ENCODE data around the gene ARSB. TPM values are rescaled to one million over a fixed set of nuclear protein-coding genes. Genes with fewer than 3 reads are reported as not detected.
A peak's percentile ranks its signal among the peaks of the same experiment; 100 is the strongest.

Gene ARSB
- total RNA-seq, 1 donor: 26.3 TPM

- DNase-seq (ENCODE audit: low read depth): peak; percentile 48
- no peak for TF ChIP-seq CTCF (IDR thresholded peaks at IDR 0.05; ENCODE audit: insufficient read depth, low read depth, low read length)
Observed at GRCh38 chr5:78755822-78756429, 229.2 kb downstream of the ARSB start.

GRCh38 chr5:78754655-78755054 is 230.5 kb downstream of the ARSB start:
- TF ChIP-seq CTCF (IDR thresholded peaks at IDR 0.05; ENCODE audit: insufficient read depth, low read depth, low read length): no peak
- no peak overlapping the region for H3K4me3 ChIP-seq (ENCODE audit: low read depth, low read length)
- peak; percentile 45 for DNase-seq (ENCODE audit: low read depth)

More at GRCh38 chr5:78755822-78756429, 229.2 kb downstream of the ARSB start:
- no peak overlapping the region for H3K4me3 ChIP-seq (ENCODE audit: low read depth, low read length)

GRCh38 chr5:78753093-78753531 is 232.0 kb downstream of the ARSB start:
- H3K4me3 ChIP-seq (ENCODE audit: low read depth, low read length): no peak overlapping the region
- peak; percentile 88 for DNase-seq (ENCODE audit: low read depth)
- TF ChIP-seq CTCF (IDR thresholded peaks at IDR 0.05; ENCODE audit: insufficient read depth, low read depth, low read length): peak; percentile 3

- TF ChIP-seq CTCF (IDR thresholded peaks at IDR 0.05; ENCODE audit: insufficient read depth, low read depth, low read length): no peak
- peak; percentile 57 for DNase-seq (ENCODE audit: low read depth)
- no peak overlapping the region for H3K4me3 ChIP-seq (ENCODE audit: low read depth, low read length)
Observed at GRCh38 chr5:78751872-78752271, 233.2 kb downstream of the ARSB start.

GRCh38 chr5:78750281-78750680 is 234.8 kb downstream of the ARSB start:
- no peak overlapping the region for H3K4me3 ChIP-seq (ENCODE audit: low read depth, low read length)
- no peak for DNase-seq (ENCODE audit: low read depth)
- TF ChIP-seq CTCF (IDR thresholded peaks at IDR 0.05; ENCODE audit: insufficient read depth, low read depth, low read length): no peak

- peak; percentile 51 for DNase-seq (ENCODE audit: low read depth)
- H3K4me3 ChIP-seq (ENCODE audit: low read depth, low read length): no peak overlapping the region
- TF ChIP-seq CTCF (IDR thresholded peaks at IDR 0.05; ENCODE audit: insufficient read depth, low read depth, low read length): no peak
Observed at GRCh38 chr5:78747705-78748359, 237.3 kb downstream of the ARSB start.

Data from fibroblast of villous mesenchyme (primary cell).